ENCODE results near the gene MAP4. TPM values are rescaled to one million over a fixed set of nuclear protein-coding genes. Genes with fewer than 3 reads are reported as not detected.
A peak's percentile ranks its signal among the peaks of the same experiment; 100 is the strongest.

Gene MAP4
- total RNA-seq, 1 experiment from 2014 or later, result 108 TPM

GRCh38 chr3:47991341-47991740 lies 24.9 kb downstream of the MAP4 start:
- peaks cover 16% of the 10 kb centered on the region; the same call in 1 of the 2 replicates for H4K20me1 ChIP-seq (ENCODE audit: low read length)
- H3K27ac ChIP-seq (ENCODE audit: low read length), result no peak overlapping the region
- H3K9me2 ChIP-seq (replicated peaks; ENCODE audit: low read length), result no peaks in the 10 kb centered on the region
- peaks cover 6% of the 10 kb centered on the region for H3K4me1 ChIP-seq (ENCODE audit: insufficient read depth, low read length)
- DNase-seq (no peak), ATAC-seq (no peak)
- no peak overlapping the region for H2AFZ ChIP-seq (ENCODE audit: low read length)
- ChIA-PET POLR2A (ENCODE audit: unreplicated experiment) (no interaction called here), CTCF (interaction anchor here (0.7 kb wide), 1 partner anchor 115 kb away, joined by 3 read pairs; no protein-coding TSS in a partner anchor)
- H3K9me3 ChIP-seq (ENCODE audit: low read length), result no peaks in the 10 kb centered on the region
- intact Hi-C loops (cut with micrococcal nuclease), result loop anchor here (2.0 kb wide), 2 partner anchors 81 to 113 kb away; no protein-coding TSS in a partner anchor
- H3K79me2 ChIP-seq (ENCODE audit: low read length), result peaks cover 47% of the 10 kb centered on the region
- no TSS peak for BruUV-seq (replicated peaks)
- no peaks in the 10 kb centered on the region for H3K27me3 ChIP-seq (ENCODE audit: low read length)
- TF ChIP-seq EZH2 (IDR thresholded peaks at IDR 0.05; ENCODE audit: low read length, unreplicated experiment) (no peak), EZH2phosphoT487 (IDR thresholded peaks at IDR 0.05; ENCODE audit: borderline replicate concordance, low read length) (no peak), CTCF (conservative IDR thresholded peaks at IDR 0.05; ENCODE audit: low read depth, low read length) (no peak)
- H3F3A ChIP-seq (ENCODE audit: low read length, unreplicated experiment), result no peaks in the 10 kb centered on the region
- H3K36me3 ChIP-seq (ENCODE audit: low read depth, low read length), result peaks cover 13% of the 10 kb centered on the region
- H3K4me3 ChIP-seq (ENCODE audit: low read length), result no peak overlapping the region
- H3K9ac ChIP-seq (ENCODE audit: low read length), result no peak overlapping the region
- no peak overlapping the region for H3K4me2 ChIP-seq (ENCODE audit: low read length)

- Histone ChIP-seq H3K9ac (ENCODE audit: low read length) (no peak overlapping the region), H3K79me2 (ENCODE audit: low read length) (peaks cover 47% of the 10 kb centered on the region), H3K4me2 (ENCODE audit: low read length) (no peak overlapping the region), H3F3A (ENCODE audit: low read length, unreplicated experiment) (no peaks in the 10 kb centered on the region), H2AFZ (ENCODE audit: low read length) (no peak overlapping the region), H3K9me3 (ENCODE audit: low read length) (no peaks in the 10 kb centered on the region), H3K4me3 (ENCODE audit: low read length) (no peak overlapping the region), H3K36me3 (ENCODE audit: low read depth, low read length) (peaks cover 9% of the 10 kb centered on the region; the same call in 1 of the 2 replicates), H3K9me2 (replicated peaks; ENCODE audit: low read length) (no peaks in the 10 kb centered on the region), H4K20me1 (ENCODE audit: low read length) (peaks cover 9% of the 10 kb centered on the region; the same call in 1 of the 2 replicates), H3K27ac (ENCODE audit: low read length) (no peak overlapping the region), H3K27me3 (ENCODE audit: low read length) (no peaks in the 10 kb centered on the region), H3K4me1 (ENCODE audit: insufficient read depth, low read length) (peaks cover 16% of the 10 kb centered on the region)
- TF ChIP-seq EZH2phosphoT487 (IDR thresholded peaks at IDR 0.05; ENCODE audit: borderline replicate concordance, low read length) (no peak), CTCF (conservative IDR thresholded peaks at IDR 0.05; ENCODE audit: low read depth, low read length) (peak; percentile 98), EZH2 (IDR thresholded peaks at IDR 0.05; ENCODE audit: low read length, unreplicated experiment) (no peak)
- CTCF ChIA-PET, result interaction anchor here (0.5 to 1.5 kb wide), 7 partner anchors 27 to 162 kb away, joined by 3 to 25 read pairs (median 4); no protein-coding TSS in a partner anchor
- DNase-seq (peak; percentile 94), ATAC-seq (peak; percentile 98)
- POLR2A ChIA-PET (ENCODE audit: unreplicated experiment), result interaction anchor here (0.6 kb wide), 1 partner anchor 99 kb away, joined by 4 read pairs; no protein-coding TSS in a partner anchor
- no TSS peak for BruUV-seq (replicated peaks)
- intact Hi-C loops (cut with micrococcal nuclease), result loop anchor here (1.0 to 2.0 kb wide), 4 partner anchors 79 to 161 kb away; no protein-coding TSS in a partner anchor
Measured at GRCh38 chr3:47989981-47990440, 26.2 kb downstream of the MAP4 start.

GRCh38 chr3:47985381-47985780 lies 30.8 kb downstream of the MAP4 start:
- no peak for TF ChIP-seq CTCF (conservative IDR thresholded peaks at IDR 0.05; ENCODE audit: low read depth, low read length)
- TF ChIP-seq EZH2 (IDR thresholded peaks at IDR 0.05; ENCODE audit: low read length, unreplicated experiment), result no peak
- no peak for TF ChIP-seq EZH2phosphoT487 (IDR thresholded peaks at IDR 0.05; ENCODE audit: borderline replicate concordance, low read length)
- H3K9ac ChIP-seq (ENCODE audit: low read length), result no peak overlapping the region
- H3K4me3 ChIP-seq (ENCODE audit: low read length), result no peak overlapping the region
- no peak overlapping the region for H2AFZ ChIP-seq (ENCODE audit: low read length)
- intact Hi-C loops (cut with micrococcal nuclease), result no loop called here
- peaks cover 9% of the 10 kb centered on the region; the same call in 1 of the 2 replicates for H4K20me1 ChIP-seq (ENCODE audit: low read length)
- H3K79me2 ChIP-seq (ENCODE audit: low read length), result peaks cover 72% of the 10 kb centered on the region
- POLR2A ChIA-PET (ENCODE audit: unreplicated experiment), result no interaction called here
- DNase-seq, result peak; percentile 10
- H3K27me3 ChIP-seq (ENCODE audit: low read length), result no peaks in the 10 kb centered on the region
- H3K36me3 ChIP-seq (ENCODE audit: low read depth, low read length), result peaks cover 5% of the 10 kb centered on the region; the same call in 1 of the 2 replicates
- no peaks in the 10 kb centered on the region for H3K9me2 ChIP-seq (replicated peaks; ENCODE audit: low read length)
- no TSS peak for BruUV-seq (replicated peaks)
- peaks cover 29% of the 10 kb centered on the region for H3K4me1 ChIP-seq (ENCODE audit: insufficient read depth, low read length)
- no peak overlapping the region for H3K27ac ChIP-seq (ENCODE audit: low read length)
- 0 out of 2 replicates have a peak, but pooled peaks have one; percentile 9 for ATAC-seq
- H3K9me3 ChIP-seq (ENCODE audit: low read length), result no peaks in the 10 kb centered on the region
- CTCF ChIA-PET, result no interaction called here
- H3K4me2 ChIP-seq (ENCODE audit: low read length), result no peak overlapping the region
- H3F3A ChIP-seq (ENCODE audit: low read length, unreplicated experiment), result peaks cover 4% of the 10 kb centered on the region

Data from PC-3 (cell line).